ENCODE results near the gene SMIM45.

Gene SMIM45

DNA sequence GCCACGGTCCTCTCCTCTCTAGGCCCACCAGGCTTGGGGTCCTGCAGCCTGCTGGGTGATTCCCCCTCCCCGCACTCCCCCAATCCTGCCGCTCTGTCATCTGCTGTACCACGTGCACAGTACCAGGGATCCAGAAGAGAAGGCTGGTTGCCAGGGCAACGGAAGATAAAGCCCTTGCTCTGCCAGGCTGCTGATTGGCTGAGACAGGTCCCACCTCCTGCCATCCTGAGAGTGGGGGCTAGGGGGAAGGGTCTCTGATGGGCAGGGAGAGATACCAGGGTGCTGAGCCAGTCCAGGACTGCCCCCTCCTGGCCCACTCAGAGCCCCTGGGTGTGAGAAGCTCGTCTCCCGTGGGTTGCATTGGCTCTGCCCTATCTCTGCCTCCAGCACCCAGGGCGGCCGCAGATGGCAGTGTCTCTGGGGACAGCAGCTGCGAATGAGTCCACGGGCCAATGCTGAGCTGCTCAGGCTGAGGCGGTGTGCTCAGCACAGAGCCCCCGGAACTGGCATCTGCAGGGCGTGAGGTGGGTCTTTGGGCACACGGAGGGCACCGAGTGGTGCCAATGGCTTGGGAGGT, at the start of gene SMIM45:
Gene SMIM45, plus strand, starts transcription at position 253 of the 577 bp plus-strand sequence.
- DNase-seq (ENCODE audit: low spot score), result no peak

DNA sequence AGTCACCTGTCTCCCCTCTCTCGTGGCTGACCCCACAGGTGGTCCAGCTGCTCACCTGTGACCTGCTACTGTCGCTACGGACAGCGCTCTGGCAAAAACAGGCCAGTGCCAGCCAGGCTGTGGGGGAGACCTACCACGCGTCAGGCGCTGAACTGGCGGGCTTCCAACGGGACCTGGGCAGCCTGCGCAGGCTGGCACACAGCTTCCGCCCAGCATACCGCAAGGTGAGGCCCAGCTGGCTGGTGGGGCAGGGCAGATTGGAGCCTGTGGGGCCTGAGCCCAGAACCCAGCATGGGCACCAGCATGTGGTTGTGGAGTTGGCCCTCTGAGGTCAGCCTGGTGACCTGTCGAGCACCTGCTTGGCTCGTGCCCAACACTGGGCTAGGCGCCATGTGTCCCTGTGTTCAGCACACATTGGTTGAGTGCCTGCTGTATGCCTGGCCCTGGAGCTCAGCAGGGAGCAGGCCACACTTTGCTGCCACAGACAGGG, 49.0 kb upstream of the SMIM45 start:
- DNase-seq (ENCODE audit: low spot score), result no peak

DNA sequence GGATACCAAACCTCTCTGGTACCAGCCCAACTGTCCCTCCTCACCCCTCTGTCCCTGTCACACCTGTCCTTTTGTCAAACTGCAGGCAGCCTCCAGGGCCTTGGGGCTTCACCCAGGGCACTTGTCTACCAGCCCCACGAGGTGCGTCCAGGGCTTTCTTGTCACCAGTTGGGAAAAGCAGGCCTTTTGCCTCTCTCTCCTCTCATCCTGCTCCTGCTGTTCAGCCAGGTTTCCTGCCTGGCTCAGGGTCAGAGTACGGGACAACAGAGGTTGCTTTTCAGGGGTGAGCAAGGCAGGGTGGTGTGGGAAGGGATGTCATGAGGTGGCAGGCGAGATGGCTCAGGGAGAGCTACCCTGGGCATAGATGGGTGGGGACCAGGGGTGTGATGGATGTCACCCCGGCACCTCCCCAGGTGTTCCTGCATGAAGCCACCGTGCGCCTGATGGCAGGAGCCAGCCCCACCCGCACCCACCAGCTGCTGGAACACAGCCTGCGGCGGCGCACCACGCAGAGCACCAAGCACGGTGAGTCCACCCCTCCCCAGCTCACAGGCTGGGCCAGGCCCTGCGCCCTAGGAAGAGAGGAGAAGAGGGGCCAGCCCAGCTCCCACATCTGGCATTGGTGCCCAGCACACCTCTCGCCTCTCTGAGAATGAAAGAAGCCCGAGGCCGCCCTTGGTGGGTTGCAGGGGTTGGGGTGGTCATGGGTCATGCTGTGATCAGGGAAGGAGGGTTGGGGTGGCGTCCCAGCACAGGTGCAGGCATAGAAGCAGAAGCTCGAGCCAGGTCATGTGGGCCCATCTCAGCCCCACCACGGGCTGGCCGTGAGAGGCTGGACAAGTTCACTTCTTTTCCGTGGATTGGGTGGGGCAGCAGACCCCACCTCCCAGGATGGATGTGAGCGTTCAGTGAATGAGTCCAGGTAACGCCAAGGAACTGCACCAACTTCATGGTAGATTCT, 47.2 kb upstream of the SMIM45 start:
- DNase-seq (ENCODE audit: low spot score), result no peak

DNA sequence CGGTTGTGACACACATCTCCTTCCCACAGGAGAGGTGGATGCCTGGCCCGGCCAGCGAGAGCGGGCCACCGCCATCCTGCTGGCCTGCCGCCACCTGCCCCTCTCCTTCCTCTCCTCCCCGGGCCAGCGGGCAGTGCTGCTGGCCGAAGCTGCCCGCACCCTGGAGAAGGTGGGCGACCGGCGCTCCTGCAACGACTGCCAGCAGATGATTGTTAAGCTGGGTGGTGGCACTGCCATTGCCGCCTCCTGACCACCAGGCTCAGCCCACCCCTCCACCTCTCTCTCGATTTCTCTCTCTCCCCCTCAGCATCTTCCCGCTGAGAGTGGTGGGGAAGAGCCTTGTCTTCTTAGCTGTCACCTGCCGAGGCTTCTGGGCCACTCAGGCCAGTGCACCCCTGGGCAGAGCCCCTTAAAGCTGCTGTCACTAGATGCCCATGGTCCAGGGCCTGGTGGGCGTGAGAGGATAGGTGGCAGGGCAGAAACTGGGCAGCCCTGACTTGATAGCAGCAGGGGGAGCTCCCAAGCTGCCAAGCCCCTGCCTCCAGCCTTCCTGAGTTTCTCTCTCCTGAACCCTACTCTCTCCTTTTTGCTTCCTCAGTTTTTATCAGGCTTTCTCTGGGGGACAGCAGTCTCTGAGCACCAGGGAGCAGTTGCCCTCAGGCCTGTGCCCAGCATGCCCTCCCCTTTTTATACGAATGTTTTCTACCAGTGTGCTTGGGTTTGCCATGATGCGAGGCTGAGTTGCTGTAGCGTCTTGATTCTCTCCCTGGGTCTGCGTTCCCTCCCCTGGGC, 46.3 kb upstream of the SMIM45 start:
- DNase-seq (ENCODE audit: low spot score), result no peak

DNA sequence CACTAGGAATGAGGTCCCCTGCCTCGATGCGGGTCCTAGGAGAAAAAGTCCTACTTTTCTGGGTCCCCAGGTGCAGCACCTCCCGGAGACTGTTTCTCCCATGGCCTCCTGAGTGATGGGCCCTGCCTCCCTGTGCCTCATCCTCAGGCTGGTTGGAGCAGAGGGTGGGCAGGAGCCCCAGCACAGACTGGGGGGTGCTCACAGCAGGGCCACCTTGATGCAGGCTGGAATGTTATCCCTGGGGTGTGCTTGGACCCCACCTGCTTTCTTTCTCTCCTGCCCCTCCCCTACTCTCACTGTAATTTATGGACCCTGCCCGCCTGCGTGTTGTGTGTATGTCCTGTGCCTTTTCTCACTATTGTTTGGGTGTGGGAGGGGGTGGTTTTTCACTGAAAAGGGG, 45.1 kb upstream of the SMIM45 start:
- no peak for DNase-seq (ENCODE audit: low spot score)

DNA sequence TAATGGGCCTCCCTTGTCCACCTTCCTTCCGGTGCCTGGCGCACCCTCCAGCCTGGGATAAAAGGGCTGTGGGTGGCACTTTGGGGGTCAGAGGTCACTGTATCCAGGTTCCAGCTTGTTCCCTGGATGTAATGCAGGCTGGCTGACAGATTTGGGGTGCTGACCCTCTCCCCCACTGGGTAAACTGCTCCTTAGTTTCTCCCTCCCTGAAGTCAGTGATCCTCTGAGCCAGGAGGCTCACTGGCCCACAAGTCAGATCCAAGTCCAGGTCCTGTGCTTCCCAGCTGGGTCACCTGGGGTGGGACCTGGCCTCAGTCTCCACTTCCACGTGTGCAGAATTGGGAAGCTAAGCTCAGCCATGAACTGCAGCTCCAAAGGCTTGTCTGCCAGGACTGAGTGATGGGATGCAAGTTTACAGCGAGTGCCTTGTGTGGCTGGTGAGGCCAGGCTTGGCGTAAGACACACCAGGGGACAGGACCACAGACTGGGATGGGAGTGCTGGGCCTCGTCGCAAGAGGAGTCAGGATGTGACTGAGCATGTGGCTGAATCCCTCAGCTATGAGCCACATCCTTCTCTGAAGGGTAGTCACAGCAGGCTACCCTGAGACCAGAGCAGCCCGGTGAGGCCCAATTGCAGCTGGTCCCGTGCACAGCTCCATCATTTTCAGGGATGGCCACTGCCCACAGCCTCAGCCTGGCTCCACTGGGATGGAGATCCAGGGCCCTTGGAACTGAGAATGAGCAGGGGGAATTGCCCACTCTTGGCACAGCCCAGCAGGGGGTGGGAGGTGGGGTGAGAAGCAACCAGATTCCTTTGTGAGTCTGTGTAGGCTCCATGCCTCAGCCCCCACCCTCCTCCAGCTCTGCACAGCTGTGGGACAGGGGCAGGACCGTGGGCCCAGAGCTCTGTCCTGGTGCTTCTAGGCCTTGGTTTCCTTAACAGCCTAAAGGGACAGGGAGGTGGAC, 44.2 kb upstream of the SMIM45 start:
- no peak for DNase-seq (ENCODE audit: low spot score)

DNA sequence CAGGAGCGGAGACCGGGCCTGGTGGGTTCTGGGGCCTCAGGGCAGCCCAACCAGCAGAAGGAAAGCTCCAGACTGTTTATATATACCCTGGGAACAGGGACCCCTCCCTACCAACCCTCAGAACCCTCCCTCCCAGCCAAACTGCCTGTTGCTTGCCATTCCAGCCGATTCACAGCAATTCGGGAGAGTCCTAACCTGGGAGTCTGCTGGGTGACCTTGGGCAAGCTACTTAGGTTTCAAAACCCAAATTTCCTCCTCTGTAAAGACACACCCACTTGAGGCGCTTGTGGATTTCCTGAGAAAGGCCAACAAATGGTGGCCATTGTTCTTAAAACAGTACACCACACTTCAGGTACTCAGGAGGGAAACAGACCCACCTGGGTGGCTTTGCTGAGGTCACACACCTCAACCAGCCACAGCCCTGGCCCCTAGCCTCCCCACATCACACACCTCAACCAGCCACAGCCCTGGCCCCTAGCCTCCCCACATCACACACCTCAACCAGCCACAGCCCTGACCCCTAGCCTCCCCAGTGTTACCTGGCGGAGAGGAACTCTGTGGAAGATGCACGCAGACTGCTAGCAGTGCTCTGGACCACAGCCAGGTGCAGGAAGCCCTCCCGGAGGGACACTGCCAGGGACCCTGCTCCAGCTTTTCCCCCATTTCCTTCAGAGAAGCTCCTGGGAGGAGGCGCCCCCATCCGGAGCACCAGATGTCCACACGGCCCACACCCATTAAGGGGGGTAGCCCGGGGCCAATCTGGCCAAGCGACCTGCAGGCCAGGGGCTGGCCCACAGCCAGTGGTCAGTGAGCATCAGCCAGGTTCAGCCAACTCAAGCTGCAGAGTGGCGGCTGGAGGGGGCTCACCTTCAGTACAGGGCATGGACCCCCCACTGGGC, 43.3 kb upstream of the SMIM45 start:
- DNase-seq (ENCODE audit: low spot score), result no peak

DNA sequence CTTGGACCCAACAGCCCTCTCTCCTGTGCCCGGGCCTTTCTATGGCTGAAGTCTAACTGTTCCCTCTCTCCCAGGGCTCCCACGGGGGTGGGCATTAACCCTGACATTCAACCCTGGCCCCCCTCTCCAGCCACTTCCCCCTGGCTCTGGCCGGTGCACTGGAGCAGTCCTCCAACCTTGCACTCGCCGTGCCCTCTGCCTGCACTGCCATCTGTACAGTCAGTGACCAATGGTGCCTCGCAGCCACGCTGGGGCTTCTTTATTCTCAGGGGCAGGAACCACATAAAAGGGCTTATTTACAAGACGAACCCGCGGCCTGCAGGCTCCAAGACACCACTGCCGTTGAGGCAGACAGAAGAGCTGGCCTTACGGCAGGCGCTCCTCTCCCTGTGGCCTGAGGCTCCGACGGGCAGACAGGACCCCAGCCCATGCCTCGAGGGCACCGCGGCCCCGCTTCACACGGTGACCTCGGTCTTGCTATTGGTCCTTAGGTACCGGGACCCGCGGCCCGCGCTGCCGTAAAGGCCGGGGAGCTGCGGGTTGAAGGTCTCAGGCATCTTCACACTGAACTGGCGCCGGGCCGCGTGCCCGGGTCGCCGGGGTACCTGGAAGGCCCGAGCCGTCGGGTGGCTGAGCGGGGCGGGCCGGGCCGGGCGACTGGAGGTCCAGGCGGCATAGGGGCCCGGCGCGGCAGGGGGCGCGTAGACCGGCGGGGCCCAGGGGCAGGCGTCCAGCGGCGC, 42.5 kb upstream of the SMIM45 start:
- no peak for DNase-seq (ENCODE audit: low spot score)

DNA sequence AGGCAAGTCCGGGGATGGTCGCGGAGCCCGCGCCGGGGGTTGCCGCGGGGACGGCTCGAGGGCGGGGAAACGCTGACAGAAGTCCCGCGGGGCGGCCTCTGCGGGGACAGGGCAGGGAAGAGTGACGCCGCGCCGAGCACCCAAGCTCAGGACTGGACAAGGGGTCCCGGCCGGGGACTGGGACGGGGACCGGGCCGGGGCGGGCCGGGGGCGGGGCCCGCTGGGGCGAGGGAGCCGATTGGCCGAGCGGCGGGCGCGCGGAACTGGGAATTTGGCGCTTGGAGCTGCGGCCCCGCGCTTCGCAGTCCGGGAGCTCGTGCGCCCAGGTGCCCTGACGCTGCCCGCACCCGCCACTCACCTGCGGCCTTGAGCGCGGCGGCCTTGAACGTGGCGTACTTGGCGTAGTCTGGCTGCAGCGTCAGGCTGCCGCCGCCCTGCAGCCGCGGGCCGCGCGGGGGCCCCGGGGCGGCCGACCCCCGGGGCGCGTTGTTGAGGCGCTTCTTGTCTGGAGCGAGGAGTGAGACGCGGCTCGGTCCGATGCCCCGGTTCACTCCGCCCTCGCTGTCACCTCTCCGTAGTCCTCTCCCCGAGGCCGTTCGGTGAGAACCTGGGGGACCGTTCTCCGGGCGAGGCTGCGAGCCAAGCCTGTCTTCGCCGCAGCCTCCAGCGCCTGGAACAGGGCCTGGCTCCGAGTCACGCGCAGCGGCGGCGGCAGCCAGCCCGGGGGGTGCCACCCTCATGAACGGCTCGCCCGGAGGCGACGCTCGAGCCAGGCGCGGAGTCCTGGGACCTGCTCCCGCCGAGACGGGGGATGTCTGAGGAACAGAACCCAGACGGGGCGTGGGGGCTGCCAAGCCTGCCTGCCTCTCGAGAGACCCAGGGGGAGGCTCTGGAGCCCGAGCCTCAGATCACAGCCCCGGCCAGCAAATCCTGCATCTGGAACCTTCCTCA, 41.6 kb upstream of the SMIM45 start:
- DNase-seq (ENCODE audit: low spot score), result no peak

DNA sequence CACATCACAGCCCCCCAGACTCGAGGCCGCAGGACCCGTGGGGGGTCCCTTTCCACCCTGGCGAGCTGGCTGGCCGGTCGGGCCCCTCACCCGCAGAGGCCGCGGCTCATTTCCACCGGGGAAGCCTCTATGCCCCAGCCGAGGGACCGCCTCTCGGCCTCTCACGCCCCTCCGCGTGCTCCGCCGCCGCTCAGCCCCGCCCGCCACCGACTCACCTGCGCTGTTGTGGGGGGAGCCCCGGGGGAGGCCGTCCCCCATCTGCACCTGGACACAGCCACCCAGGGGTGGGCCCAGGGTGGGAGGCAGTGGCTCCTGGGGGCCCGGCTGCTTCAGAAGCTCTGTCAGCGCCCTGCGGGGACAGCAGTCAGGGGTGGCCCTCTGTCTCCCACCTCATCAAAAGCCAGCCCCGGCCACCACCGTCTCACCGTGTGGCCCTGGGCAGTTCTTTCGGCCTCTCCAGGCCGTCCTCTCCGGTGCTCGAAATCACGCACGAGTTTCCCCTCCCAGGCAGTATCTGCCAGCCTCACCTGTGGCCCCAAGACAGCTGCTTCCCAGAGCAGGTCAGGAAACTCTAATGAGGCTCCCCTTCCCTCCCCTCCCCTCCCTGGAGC, 40.8 kb upstream of the SMIM45 start:
- DNase-seq (ENCODE audit: low spot score), result no peak

DNA sequence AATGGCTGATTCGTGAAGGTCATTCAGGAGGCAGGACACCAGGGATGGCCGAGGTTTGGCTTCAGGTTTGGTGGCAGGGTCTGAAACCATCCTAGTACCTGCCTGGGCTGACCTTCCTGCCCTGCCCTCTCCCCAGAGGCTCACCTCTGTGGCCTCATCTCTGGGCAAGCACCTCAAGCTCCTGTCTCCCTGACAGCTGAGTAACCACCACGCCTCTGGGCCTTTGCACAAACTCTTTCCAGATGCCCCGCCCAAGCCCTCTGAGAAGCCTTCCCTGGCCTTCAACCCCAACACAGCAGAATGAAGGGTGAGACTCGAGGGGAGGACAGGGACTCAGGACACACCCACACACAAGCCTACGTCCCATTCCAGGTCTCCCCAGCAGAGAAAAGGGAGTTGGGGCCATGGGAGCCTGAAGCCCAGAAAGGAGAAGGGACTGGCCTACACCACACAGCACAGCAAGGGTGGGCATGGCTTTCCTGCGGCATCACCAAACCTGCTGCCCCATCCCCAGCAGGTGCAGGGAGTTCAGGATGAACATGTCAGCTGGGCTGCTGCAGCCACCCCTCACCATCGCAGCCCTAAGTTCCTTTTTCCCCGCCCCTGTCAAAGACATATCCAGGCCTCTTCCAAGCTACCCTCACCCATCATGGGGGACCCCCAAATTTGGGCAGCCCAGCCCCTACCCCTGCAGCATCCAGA, 39.5 kb upstream of the SMIM45 start:
- DNase-seq (ENCODE audit: low spot score), result no peak

DNA sequence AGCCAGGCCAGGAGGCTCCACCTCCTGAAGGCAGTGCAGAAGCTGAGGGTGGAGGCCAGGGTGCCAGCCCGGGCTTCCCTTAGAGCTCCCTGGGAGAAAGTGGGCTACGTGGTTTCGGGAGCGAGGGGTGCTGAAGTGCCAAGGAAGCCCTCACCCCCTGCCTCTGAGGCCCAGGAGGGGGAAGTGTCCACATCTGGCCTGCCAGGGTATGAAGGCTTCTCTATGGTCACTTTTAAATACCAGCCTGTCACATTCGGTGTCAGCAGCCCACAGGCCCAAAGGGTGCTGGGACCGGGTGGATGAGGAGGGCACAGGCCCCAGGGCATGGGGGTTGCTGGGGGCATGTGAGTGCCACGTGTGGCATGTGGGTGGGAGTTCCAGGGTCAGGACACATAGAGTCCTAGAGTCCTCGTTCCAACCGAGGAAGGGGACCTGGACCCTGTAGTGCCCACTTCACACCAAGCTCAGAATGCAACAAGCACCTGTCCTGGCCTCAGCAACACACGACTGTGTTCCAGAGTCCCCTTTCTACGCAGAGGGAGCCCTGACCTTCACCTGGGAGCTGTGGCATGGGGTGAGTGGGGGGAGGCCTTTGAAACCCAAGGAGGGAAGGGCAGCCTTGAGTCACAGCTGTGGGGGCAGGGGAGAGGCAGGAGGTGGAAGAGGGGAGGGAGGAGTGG, 38.8 kb upstream of the SMIM45 start:
- DNase-seq (ENCODE audit: low spot score), result no peak

DNA sequence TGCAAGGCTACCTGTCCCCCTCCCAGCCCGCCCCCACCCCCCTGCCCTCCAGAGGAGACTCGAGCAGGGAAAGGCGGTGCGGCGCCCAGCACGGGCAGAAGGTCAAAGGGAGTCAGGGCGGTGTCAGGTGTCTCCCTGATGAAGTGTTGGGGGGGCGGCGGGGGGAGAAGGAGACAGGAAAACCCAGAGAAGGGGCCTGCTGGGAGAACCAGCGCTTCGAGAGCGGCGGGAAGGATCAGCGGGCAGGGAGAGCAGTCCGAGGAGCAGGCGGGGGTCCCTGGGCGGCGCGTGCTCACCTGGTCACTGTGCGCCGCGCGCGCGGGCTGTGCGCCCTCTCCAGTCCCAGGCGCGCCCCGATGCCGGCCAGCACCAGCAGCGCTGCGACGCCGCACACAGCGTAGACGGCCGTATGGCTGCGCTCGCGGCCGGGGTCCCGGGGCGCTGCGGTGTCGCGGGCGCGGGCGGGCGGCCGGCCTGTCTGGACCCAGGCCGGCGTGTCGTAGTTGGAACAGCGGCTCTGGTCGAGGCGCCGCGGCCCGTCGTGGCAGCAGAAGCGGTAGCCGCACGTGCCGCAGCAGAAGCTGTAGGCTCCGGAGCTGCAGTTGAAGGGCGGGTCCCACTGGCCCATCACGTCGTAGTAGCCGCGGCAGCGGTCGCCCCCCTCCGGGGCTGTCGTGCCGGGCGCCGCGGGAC, 38.0 kb upstream of the SMIM45 start:
- no peak for DNase-seq (ENCODE audit: low spot score)

DNA sequence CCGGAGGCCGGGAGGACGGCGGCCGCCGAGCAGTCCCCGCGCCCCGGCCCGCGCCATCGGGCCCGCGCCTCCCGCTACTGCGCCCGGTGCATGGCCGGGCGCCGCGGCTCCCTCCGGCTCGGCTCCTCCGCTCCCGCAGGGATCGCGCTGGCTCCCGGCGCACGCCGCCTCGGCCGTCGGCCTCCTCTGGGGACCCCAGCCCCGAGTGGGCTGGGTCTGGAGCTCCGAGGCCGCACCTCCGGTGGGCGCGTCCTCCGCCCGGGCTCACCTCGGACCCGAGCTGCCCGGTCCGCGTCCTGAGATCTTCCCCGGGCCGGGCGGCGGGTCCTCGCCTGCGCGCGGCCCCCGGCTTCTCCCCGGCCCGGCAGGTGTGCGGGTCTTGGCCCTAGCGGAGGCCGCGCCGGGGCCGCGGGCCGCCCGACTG, 37.3 kb upstream of the SMIM45 start:
- no peak for DNase-seq (ENCODE audit: low spot score)

DNA sequence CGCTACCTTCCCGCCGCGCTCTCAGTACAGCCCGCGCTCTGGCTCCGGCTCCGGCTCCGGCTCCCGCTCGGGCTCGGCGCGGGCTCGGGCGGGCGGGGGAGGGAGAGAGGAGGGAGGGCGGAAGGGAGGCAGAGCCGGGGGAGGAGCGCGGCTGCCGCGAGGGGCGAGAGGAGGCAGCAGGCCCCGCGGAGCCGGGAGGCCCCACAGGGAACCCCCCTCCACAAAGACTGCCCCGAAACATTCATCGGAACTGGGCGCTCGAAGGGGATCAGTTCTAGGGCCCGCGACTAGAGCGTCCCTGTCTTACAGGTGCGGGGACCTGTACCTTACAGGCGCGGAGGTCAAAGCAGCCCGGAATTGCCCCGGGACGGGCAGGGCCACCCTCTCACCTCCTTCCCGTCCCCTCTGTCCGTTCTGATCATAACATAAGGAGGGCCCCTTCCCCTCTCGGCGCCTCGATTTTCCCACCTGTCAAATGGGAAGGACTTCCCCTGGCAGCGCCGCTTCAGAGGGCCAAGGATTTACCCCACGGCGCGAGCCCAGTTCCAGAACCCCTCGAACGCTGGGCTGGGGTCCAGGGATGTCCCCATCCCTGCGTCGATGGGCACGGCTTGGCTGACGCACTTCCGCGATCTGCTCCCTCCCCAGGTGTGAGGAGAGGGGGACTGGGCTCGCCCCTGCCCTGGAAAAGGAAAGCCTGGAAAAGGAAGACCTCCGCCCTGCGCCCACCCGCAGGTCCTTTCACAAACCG, 36.7 kb upstream of the SMIM45 start, which contains the start of gene SHISA8:
Gene SHISA8, minus strand, starts transcription at position 40 of the 751 bp plus-strand sequence. CDS start 407 bp downstream, outside the sequence.
- DNase-seq (ENCODE audit: low spot score), result no peak

Measured in hematopoietic multipotent progenitor cell treated with erythropoietin and hydrocortisone succinate and interleukin-3 and kit ligand, for 15 days (in vitro differentiated cells).